ENCODE measurements around the gene GAREM1. TPM values are rescaled to one million over a fixed set of nuclear protein-coding genes. Genes with fewer than 3 reads are reported as not detected.

GAREM1 gene
- total and polyA plus RNA-seq, 9 of the 15 experiments (the other 6 are each of a cell fraction or from before 2014, with no cell fraction given): 0.03 to 0.33 (median 0.07) TPM; not detected in 1

- no peaks in the 10 kb centered on the region for H3K4me1 ChIP-seq (replicated peaks in 1 of 2; ENCODE audit: control insufficient read depth in 2 of 2, insufficient read depth in 2 of 2, low read length in 2 of 2)
- WGBS (ENCODE audit: insufficient coverage, low coverage, missing lambda C conversion rate): 0% methylated on average over 2 of the region's 2 CpGs
- ChIA-PET POLR2A (no interaction called here), CTCF (ENCODE audit: low intra/inter-chr PET ratio) (no interaction called here)
- ATAC-seq (no peak), FAIRE-seq (no peak), DNase-seq (ENCODE audit: extremely low read depth in 1 of 4, low spot score in 3 of 4) (no peak)
- no peaks in the 10 kb centered on the region for H3K9me1 ChIP-seq (ENCODE audit: control insufficient read depth, insufficient read depth, low read length)
- no peak overlapping the region for H2AFZ ChIP-seq (ENCODE audit: low read depth, low read length)
- intact Hi-C loops (cut with micrococcal nuclease): no loop called here
- H3K9ac ChIP-seq (ENCODE audit: insufficient read depth in 1 of 2, low read depth in 2 of 2, low read length in 2 of 2): no peak overlapping the region
- no peaks in the 10 kb centered on the region for H3K36me3 ChIP-seq (ENCODE audit: control insufficient read depth, insufficient read depth, low read length)
- H3K9me3 ChIP-seq (replicated peaks; ENCODE audit: control insufficient read depth, insufficient read depth, low read depth, low read length): no peaks in the 10 kb centered on the region
- TF ChIP-seq NFIX (CRISPR knock-in tag; IDR thresholded peaks at IDR 0.05; ENCODE audit: low read depth) (no peak), NFIC (IDR thresholded peaks at IDR 0.05) (no peak), BDP1 (IDR thresholded peaks at IDR 0.05; ENCODE audit: insufficient read depth, insufficient read length) (no peak), CEBPG (CRISPR knock-in tag; IDR thresholded peaks at IDR 0.05) (no peak), CEBPG (tag; conservative IDR thresholded peaks at IDR 0.05 in 1 of 2, IDR thresholded peaks at IDR 0.05 in 1 of 2) (no peak), POLR2B (IDR thresholded peaks at IDR 0.05; ENCODE audit: low read depth, partially characterized antibody) (no peak), RHOXF2B (CRISPR knock-in tag; conservative IDR thresholded peaks at IDR 0.05) (no peak), ZNF695 (CRISPR knock-in tag; IDR thresholded peaks at IDR 0.05) (no peak), SMC3 (conservative IDR thresholded peaks at IDR 0.05; ENCODE audit: insufficient read depth, low read depth, low read length) (no peak), SNRNP70 (optimal IDR thresholded peaks at IDR 0.05; ENCODE audit: low read depth, low read length) (no peak), ZNF224 (CRISPR knock-in tag; IDR thresholded peaks at IDR 0.05) (no peak), ZBTB9 (CRISPR knock-in tag; IDR thresholded peaks at IDR 0.05) (no peak), CXXC5 (CRISPR knock-in tag; IDR thresholded peaks at IDR 0.05) (no peak), RNF219 (CRISPR knock-in tag; IDR thresholded peaks at IDR 0.05) (no peak), ETV6 (IDR thresholded peaks at IDR 0.05; ENCODE audit: borderline replicate concordance in 1 of 2, low read depth in 2 of 2, low read length in 1 of 2) (no peak), ETV6 (CRISPR knock-in tag; IDR thresholded peaks at IDR 0.05; ENCODE audit: borderline replicate concordance) (no peak), PKNOX1 (IDR thresholded peaks at IDR 0.05) (no peak), PTTG1 (tag; IDR thresholded peaks at IDR 0.05; ENCODE audit: low read depth) (no peak), KAT2B (IDR thresholded peaks at IDR 0.05; ENCODE audit: low read depth, low read length) (no peak), RAD51 (IDR thresholded peaks at IDR 0.05; ENCODE audit: borderline replicate concordance, low read depth) (no peak)
- H3K79me2 ChIP-seq (ENCODE audit: control insufficient read depth, insufficient read depth, low read length): no peaks in the 10 kb centered on the region
- no peak overlapping the region for H3K4me2 ChIP-seq (ENCODE audit: insufficient read depth, low read length)
- no peak overlapping the region for H3K27ac ChIP-seq (ENCODE audit: extremely low read depth, low read depth, low read length)
- BruUV-seq (replicated peaks): no TSS peak
- H3K4me3 ChIP-seq: no peak overlapping the region
- H3K27me3 ChIP-seq (ENCODE audit: control insufficient read depth in 2 of 2, insufficient read depth in 2 of 2, low read length in 2 of 2): no peaks in the 10 kb centered on the region
- no peaks in the 10 kb centered on the region for H4K20me1 ChIP-seq (replicated peaks; ENCODE audit: control insufficient read depth, insufficient read depth, low read length)
- in situ Hi-C loops (cut with MboI): no loop called here
Observed at GRCh38 chr18:32405588-32405987, 65.1 kb downstream of the GAREM1 start.
